Fibroblast of lung (primary cell): Measurements from ENCODE around the gene ELOA.

ENCODE experiments used
- CTCF ChIP-seq, 2 donors: IDR thresholded peaks in 1 of 2; conservative IDR thresholded peaks in 1 of 2; 1 replicate in 1 of 2; 2 replicates in 1 of 2; pipeline ENCODE4 v1.5.1; 2011 to 2012; ENCODE audit warnings: low read length in 2 of 2, control low read depth in 1 of 2, inconsistent platforms in 1 of 2, low read depth in 1 of 2, mild to moderate bottlenecking in 1 of 2
- EZH2 ChIP-seq: IDR thresholded peaks from 2 replicates; pipeline ENCODE4 v1.5.1; 2012; ENCODE audit warnings: low read length, control low read depth, mild to moderate bottlenecking; ENCODE audit errors: missing control alignments

GRCh38 chr1:23795676-23796465, 52.6 kb downstream of the ELOA start:
- TF ChIP-seq CTCF (conservative IDR thresholded peaks at IDR 0.05 in 1 of 2, IDR thresholded peaks at IDR 0.05 in 1 of 2; ENCODE audit: low read depth in 1 of 2, low read length in 2 of 2), result no peak
- TF ChIP-seq EZH2, result no peak
